Erythroblast (primary cell): ENCODE data around the gene TEX264.

Experiments used
- DNase-seq, 2 experiments: peaks; one replicate each; lab custom pipeline; 2025; lab: John Stamatoyannopoulos, UW
- GATA1 ChIP-seq: IDR thresholded peaks from 2 replicates; pipeline ENCODE4 v1.6.1; 2011; ENCODE audit warnings: low read depth, mild to moderate bottlenecking, control low read depth, low read length, moderate library complexity
- POLR2A ChIP-seq: IDR thresholded peaks from 2 replicates; pipeline ENCODE4 v1.6.1; 2011; ENCODE audit warnings: mild to moderate bottlenecking, low read length

Gene TEX264

DNA sequence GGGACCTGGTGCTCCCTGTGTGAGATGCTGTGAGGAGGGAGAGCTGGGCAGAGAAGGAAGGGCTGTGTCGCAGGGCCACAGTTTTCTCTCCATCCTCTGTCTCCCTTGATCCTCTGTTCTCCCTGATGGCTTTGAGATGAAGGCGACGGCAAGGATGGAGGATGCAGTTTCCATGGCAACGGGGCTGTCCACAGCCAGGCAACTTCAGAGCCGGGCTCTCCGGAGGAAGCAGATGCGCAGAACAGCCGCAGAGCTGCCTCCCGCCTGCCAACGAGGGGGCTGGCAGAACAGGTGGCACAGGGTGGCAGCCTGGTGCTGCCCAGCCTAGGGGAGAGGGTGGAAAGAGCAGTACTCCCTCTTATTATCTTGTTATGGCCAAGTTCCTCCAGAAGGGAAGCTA is 25.9 kb downstream of the TEX264 start:
- TF ChIP-seq POLR2A: no peak
- DNase-seq: no peak

GRCh38 chr3:51698209-51698608 is 27.2 kb downstream of the TEX264 start:
- DNase-seq: no peak
- TF ChIP-seq GATA1 (no peak), POLR2A (no peak)

DNA sequence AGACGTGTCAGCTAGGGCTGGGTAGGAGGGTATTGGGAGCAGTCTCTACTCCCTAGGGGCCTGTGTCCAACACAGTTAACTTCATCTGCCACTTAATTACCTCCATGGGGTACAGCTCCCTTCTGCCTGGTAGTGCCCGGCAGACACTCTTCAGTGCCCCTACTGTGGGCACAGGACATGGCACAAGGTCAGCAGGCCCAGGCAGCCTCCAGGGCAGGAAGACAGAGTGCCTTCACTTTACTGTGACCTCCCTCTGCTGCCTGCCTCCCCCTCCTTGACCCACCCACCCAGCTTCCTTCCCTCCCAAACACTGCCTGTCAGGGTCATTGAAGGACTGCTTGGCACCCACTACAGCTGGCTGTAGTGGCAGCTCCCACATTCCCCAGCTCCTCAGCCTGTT is 29.4 kb downstream of the TEX264 start:
- no peak for DNase-seq
- TF ChIP-seq GATA1 (no peak), POLR2A (no peak)

DNA sequence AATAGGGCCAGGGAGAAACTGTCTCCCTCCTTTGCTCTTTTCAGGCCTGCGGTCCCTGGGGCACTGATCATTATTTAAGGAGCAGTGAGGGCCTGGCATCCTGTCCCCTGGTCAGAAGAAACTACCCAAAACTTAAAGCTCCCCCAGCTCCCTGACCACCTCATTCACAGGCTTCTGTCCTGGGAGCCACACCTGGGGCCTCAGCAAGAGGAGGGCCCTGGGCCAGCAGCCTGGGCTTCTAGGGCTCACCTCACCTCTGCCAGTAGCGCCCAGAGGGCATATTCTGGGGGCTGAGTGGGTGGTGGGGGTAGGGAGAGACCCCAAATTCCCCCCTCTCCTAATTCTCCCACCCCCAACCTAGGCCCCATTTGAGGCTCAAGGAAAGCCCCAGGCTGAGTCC is 31.1 kb downstream of the TEX264 start:
- DNase-seq: no peak
- TF ChIP-seq GATA1 (no peak), POLR2A (no peak)

DNA sequence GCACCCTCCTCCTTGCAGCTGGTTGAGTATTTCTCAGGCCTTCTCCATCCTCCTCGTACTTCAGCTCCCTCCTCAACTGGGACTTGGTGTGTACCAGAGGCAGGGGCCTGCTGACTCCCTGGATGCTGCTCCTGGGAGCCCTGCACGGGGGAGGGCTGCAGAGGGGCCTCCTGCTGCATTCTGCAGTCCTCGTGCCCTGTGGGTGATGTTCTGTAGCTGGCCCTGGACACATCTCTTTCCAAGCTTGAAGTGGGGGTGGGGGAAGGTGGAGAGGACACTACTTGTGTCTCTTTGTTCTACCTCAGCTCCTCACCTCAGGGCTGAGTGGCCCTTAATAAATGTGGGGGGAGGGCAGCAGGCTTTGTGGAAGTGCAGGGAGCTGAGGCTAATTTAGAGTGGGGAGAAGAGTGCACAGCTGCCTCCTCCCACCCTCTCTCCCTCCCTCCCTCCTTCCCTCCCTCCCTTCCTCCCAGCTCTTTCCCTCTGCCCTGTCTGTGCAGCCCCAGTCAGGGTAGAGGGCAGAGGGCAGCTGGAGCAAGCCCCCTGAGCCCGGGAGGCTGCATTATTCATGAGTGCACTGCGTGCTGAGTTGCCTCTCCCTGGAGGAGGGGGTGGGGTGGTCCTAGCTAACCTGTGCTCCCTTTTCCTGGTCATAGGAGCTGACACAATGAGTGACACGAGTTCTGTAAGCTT is 32.2 kb downstream of the TEX264 start:
- TF ChIP-seq POLR2A: no peak
- TF ChIP-seq GATA1: no peak
- DNase-seq: no peak

GRCh38 chr3:51703761-51704510 is 32.9 kb downstream of the TEX264 start:
- TF ChIP-seq POLR2A: no peak
- TF ChIP-seq GATA1: no peak
- DNase-seq: no peak

DNA sequence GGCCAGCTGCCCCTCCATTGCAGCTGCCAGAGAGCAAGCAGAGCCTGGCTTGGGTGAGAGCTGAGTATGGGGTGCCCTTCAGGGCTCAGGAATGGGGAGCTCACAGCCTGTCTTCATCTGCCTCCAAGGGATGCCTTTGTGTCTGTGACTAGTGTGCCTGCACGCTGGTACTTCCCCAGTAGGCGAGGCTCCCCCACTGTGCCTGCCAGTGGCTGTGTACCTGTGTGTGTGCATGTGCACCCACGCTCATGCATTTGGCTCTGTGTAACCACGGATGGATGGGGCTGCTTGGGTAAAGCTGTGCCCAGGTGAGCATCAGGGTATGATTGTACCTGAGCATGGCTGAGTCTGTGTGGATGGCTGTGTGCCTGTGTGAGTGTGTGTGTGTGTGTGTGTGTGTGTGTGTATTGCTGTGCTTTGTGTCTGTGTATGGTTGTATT is 33.5 kb downstream of the TEX264 start:
- DNase-seq: no peak

DNA sequence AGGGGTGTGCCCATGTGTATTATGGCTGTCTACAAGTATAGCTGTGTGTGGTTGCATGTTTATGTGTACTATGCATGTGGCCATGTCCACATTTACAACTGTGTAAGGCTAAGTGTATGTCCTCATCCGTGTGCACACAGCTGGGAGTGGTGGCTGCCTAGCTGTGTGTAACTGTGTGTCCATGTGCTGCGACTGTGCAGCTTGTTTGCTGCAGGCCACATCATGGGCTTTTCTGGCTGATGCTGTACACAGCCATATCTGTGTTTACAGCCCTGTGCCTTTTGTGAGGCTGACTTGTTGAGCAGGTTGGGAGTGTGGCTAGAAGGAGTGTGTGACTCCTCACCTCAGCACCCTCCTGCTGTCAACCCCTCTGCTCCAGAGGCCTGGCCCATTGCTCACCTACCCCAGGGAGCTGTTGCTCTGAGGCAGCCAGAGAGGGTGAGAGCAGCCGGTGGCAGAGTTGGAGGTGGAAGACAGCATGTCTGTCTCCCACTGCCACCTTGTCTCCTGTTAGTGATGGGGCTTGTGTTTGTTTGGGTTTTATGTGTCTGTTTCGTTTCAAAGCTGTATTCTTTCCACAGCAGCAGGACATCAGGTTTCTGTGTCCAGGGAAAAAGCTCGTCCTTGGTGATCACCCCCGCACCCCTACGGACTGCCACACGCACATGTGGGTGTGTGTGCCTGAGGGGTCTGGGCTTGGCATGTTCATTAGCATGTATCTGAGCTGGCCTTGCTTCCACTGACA is 34.4 kb downstream of the TEX264 start:
- no peak for TF ChIP-seq GATA1
- TF ChIP-seq POLR2A: no peak
- no peak for DNase-seq

More for the DNA sequence above, 33.5 kb downstream of the TEX264 start:
- TF ChIP-seq POLR2A: no peak
- TF ChIP-seq GATA1: no peak

GRCh38 chr3:51706021-51706485 is 35.0 kb downstream of the TEX264 start:
- DNase-seq: no peak
- TF ChIP-seq POLR2A (no peak), GATA1 (no peak)

- TF ChIP-seq POLR2A: no peak
- no peak for TF ChIP-seq GATA1
These were observed 36.0 kb downstream of the TEX264 start, which contains the start of gene GRM2 for GRCh38 chr3:51706788-51707731. GRM2 (plus strand) TSS chr3:51707068; CDS start chr3:51708984, 1,916 bp downstream.

GRCh38 chr3:51708216-51708845 is 37.3 kb downstream of the TEX264 start:
- DNase-seq: no peak
- no peak for TF ChIP-seq POLR2A
- no peak for TF ChIP-seq GATA1

More at GRCh38 chr3:51706788-51707731, 36.0 kb downstream of the TEX264 start, which contains the start of gene GRM2:
- peak; percentile 52 to 54 for DNase-seq

DNA sequence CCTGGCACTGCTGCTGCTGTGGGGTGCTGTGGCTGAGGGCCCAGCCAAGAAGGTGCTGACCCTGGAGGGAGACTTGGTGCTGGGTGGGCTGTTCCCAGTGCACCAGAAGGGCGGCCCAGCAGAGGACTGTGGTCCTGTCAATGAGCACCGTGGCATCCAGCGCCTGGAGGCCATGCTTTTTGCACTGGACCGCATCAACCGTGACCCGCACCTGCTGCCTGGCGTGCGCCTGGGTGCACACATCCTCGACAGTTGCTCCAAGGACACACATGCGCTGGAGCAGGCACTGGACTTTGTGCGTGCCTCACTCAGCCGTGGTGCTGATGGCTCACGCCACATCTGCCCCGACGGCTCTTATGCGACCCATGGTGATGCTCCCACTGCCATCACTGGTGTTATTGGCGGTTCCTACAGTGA is 38.0 kb downstream of the TEX264 start:
- TF ChIP-seq GATA1: no peak
- TF ChIP-seq POLR2A: no peak
- no peak for DNase-seq
